Choroid plexus epithelial cell (primary cell): ENCODE measurements around the gene IL1R2.

Experiments used
- DNase-seq: peaks from one replicate; pipeline ENCODE4 v3.0.0-alpha.2; 2010; ENCODE audit warnings: low read depth
- H3K4me3 ChIP-seq: 2 replicates; pipeline ENCODE4 v1.5.1; 2011; ENCODE audit warnings: low read depth, mild to moderate bottlenecking, control low read depth, low read length, moderate library complexity
- TF ChIP-seq, protein P1 (sequence below): conservative IDR thresholded peaks from 2 replicates; pipeline ENCODE4 v1.5.1; 2011; ENCODE audit warnings: low read depth, mild to moderate bottlenecking, control low read depth, inconsistent platforms, low read length, moderate library complexity

IL1R2 gene

DNA sequence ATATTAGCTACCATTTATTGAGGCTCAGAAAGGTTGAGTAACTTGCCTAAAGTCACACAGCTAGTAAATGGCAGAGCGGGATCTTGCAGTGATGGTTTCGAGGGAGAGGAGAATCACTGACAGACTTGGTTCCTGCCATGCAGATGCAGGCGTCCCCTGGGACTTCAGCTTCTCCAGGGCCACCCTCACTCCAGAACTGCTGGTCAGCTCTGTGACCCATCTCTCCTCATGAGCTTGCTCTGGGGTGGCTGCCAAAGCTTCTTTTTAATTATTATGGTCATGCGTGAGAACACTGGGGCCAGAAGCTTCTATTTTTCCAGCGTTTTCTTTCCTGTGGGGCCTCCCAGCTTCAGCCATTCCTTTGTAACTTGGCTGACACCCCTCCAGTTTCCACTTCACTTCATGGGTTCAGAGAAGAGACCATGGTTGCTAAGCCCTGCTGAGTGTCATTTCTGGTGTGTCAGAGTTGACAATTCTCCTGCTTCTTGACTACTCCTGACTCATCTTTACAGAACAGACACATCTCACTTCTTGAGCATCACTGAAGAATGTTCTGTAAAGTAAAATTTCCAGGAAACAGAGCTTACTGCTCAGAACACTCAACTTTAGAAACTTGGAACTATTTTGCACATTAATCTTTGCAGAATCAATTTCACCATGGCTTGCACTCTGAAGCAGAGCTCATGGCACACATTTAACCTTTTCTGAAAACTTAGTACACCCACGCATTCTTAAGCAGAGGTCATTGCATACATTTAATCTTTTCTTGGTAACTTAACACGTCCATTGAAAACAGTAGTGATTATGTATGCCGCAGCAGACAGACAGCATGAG lies 70.4 kb downstream of the IL1R2 start:
- TF ChIP-seq, protein P1, sequence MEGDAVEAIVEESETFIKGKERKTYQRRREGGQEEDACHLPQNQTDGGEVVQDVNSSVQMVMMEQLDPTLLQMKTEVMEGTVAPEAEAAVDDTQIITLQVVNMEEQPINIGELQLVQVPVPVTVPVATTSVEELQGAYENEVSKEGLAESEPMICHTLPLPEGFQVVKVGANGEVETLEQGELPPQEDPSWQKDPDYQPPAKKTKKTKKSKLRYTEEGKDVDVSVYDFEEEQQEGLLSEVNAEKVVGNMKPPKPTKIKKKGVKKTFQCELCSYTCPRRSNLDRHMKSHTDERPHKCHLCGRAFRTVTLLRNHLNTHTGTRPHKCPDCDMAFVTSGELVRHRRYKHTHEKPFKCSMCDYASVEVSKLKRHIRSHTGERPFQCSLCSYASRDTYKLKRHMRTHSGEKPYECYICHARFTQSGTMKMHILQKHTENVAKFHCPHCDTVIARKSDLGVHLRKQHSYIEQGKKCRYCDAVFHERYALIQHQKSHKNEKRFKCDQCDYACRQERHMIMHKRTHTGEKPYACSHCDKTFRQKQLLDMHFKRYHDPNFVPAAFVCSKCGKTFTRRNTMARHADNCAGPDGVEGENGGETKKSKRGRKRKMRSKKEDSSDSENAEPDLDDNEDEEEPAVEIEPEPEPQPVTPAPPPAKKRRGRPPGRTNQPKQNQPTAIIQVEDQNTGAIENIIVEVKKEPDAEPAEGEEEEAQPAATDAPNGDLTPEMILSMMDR, result no peak
- DNase-seq, result peak; percentile 84
- no peak overlapping the region for H3K4me3 ChIP-seq

- TF ChIP-seq, protein P1, result no peak
- H3K4me3 ChIP-seq, result no peak overlapping the region
- DNase-seq, result no peak
Measured at GRCh38 chr2:102062802-102063201, 71.0 kb downstream of the IL1R2 start.

GRCh38 chr2:102063487-102063911 lies 71.7 kb downstream of the IL1R2 start:
- peak; percentile 69 for DNase-seq
- H3K4me3 ChIP-seq, result no peak overlapping the region
- TF ChIP-seq, protein P1, result no peak

DNA sequence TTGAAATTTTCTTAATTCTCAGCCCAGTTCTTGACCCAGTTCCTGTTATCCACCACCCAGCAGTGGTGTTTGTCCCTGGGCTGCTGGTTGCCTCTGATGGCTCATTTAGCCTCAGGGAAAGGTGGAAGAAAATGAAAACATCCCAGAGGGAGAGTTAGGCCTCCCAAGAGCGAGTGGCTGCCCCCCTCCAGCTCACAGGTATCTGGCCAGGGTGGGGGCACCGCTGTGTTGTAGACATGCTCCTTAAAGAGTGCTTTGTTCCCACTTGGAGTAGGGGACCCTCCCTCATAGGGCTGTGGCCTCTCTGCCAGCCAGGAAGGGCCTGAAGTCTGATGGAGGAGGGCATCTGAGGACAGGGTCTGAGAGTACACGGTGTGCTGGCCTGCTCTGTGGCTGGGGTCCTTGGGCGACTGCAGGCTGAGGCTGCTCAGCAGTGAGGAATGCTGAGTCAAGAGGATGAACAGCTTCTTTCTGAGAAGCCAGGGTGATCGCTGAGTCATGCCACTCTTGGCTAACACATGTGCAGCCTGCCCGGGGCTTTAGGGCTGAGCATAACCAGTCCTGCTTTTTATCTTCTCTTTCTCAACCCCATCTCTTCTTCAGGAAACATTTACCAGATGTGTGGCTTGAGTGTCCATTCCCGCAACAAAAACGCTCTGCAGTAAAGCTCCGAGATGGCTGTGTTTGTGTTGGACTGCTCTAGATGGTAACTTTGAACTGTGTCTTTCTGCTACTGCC lies 72.3 kb downstream of the IL1R2 start:
- TF ChIP-seq, protein P1, result no peak
- H3K4me3 ChIP-seq, result no peak overlapping the region
- peak; percentile 99 for DNase-seq

- H3K4me3 ChIP-seq, result no peak overlapping the region
- peak; percentile 77 for DNase-seq
- TF ChIP-seq, protein P1, result no peak
Measured at GRCh38 chr2:102064679-102065674, 73.2 kb downstream of the IL1R2 start.

- TF ChIP-seq, protein P1, result no peak
- peak; percentile 95 for DNase-seq
- no peak overlapping the region for H3K4me3 ChIP-seq
Measured at GRCh38 chr2:102065675-102066252, 74.0 kb downstream of the IL1R2 start.
